ENCODE results near the gene PDSS1. TPM values are rescaled to one million over a fixed set of nuclear protein-coding genes. Genes with fewer than 3 reads are reported as not detected.

PDSS1 gene
- total and polyA plus RNA-seq, 2 of the 4 experiments (the other 2 are of a cell fraction) = 9.7 to 13.2 TPM

DNA sequence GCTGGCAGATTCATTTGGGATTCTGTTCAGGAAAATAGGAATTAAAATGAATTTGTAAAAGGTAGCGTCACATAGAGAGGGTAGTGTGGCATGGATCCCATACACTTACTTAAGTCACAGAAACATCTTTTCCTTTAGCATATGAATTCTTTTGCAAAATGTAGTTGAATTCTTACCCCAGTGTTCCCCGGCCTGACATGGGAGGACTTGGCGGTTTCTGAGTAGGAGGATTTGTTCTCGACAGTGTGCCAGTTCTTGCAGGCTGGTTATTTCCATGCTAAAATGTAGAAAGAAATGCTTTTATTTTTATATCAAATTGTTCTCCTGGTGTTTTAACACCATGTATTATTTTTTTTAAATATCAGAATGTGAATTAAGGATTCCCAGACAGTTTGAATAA, 72.6 kb downstream of the PDSS1 start:
- no peak for ATAC-seq (ENCODE audit: low read depth)
- no peak overlapping the region for H2AFZ ChIP-seq (replicated peaks; ENCODE audit: low read length, poor library complexity)
- no peak overlapping the region for H3K18ac ChIP-seq (ENCODE audit: low read depth, low read length)
- no TSS peak for BruUV-seq (replicated peaks)
- H2BK20ac ChIP-seq (ENCODE audit: low read depth, low read length) = no peak overlapping the region
- no peak overlapping the region for H2BK5ac ChIP-seq (ENCODE audit: low read depth, low read length, poor library complexity, severe bottlenecking)
- TF ChIP-seq RAD21 (IDR thresholded peaks at IDR 0.05; ENCODE audit: low read length) (no peak), MAFK (IDR thresholded peaks at IDR 0.05; ENCODE audit: low read depth, low read length) (no peak), FOS (IDR thresholded peaks at IDR 0.05; ENCODE audit: low read depth, low read length) (no peak), SMC3 (IDR thresholded peaks at IDR 0.05; ENCODE audit: low read depth, low read length) (no peak), NFE2L2 (IDR thresholded peaks at IDR 0.05; ENCODE audit: low read depth, low read length) (no peak), BHLHE40 (IDR thresholded peaks at IDR 0.05; ENCODE audit: low read depth, low read length) (no peak), RCOR1 (IDR thresholded peaks at IDR 0.05; ENCODE audit: insufficient replicate concordance, low read length) (no peak), CEBPB (IDR thresholded peaks at IDR 0.05; ENCODE audit: low read depth, low read length) (no peak), MXI1 (IDR thresholded peaks at IDR 0.05; ENCODE audit: borderline replicate concordance, low read depth, low read length) (no peak), POLR2A (IDR thresholded peaks at IDR 0.05; ENCODE audit: low read depth, low read length) (no peak), RFX5 (IDR thresholded peaks at IDR 0.05; ENCODE audit: low read depth, low read length) (no peak), MAZ (IDR thresholded peaks at IDR 0.05; ENCODE audit: borderline replicate concordance, low read depth, low read length) (no peak), CHD1 (IDR thresholded peaks at IDR 0.05; ENCODE audit: low read depth, low read length) (no peak)
- TF ChIP-seq, protein P1, sequence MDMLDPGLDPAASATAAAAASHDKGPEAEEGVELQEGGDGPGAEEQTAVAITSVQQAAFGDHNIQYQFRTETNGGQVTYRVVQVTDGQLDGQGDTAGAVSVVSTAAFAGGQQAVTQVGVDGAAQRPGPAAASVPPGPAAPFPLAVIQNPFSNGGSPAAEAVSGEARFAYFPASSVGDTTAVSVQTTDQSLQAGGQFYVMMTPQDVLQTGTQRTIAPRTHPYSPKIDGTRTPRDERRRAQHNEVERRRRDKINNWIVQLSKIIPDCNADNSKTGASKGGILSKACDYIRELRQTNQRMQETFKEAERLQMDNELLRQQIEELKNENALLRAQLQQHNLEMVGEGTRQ (IDR thresholded peaks at IDR 0.05; ENCODE audit: low read depth, low read length) = no peak
- TF ChIP-seq, protein P2, sequence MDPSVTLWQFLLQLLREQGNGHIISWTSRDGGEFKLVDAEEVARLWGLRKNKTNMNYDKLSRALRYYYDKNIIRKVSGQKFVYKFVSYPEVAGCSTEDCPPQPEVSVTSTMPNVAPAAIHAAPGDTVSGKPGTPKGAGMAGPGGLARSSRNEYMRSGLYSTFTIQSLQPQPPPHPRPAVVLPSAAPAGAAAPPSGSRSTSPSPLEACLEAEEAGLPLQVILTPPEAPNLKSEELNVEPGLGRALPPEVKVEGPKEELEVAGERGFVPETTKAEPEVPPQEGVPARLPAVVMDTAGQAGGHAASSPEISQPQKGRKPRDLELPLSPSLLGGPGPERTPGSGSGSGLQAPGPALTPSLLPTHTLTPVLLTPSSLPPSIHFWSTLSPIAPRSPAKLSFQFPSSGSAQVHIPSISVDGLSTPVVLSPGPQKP (IDR thresholded peaks at IDR 0.05; ENCODE audit: borderline replicate concordance, low read depth, low read length) = no peak
- TF ChIP-seq, protein P3, sequence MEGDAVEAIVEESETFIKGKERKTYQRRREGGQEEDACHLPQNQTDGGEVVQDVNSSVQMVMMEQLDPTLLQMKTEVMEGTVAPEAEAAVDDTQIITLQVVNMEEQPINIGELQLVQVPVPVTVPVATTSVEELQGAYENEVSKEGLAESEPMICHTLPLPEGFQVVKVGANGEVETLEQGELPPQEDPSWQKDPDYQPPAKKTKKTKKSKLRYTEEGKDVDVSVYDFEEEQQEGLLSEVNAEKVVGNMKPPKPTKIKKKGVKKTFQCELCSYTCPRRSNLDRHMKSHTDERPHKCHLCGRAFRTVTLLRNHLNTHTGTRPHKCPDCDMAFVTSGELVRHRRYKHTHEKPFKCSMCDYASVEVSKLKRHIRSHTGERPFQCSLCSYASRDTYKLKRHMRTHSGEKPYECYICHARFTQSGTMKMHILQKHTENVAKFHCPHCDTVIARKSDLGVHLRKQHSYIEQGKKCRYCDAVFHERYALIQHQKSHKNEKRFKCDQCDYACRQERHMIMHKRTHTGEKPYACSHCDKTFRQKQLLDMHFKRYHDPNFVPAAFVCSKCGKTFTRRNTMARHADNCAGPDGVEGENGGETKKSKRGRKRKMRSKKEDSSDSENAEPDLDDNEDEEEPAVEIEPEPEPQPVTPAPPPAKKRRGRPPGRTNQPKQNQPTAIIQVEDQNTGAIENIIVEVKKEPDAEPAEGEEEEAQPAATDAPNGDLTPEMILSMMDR (conservative IDR thresholded peaks at IDR 0.05; ENCODE audit: low read depth, low read length) = no peak
- H2AK5ac ChIP-seq (ENCODE audit: low read depth, low read length) = no peak overlapping the region
- no peak for DNase-seq
- no peak overlapping the region for H3K9ac ChIP-seq (ENCODE audit: low read depth, low read length)
- no peak overlapping the region for H3K4ac ChIP-seq (ENCODE audit: low read depth, low read length)
- H3K4me1 ChIP-seq (ENCODE audit: control insufficient read depth, insufficient read depth, low read length) = no peaks in the 10 kb centered on the region; the same call in 1 of the 2 replicates
- H2BK120ac ChIP-seq (ENCODE audit: low read depth, low read length) = no peak overlapping the region
- ChIA-PET POLR2A (ENCODE audit: unreplicated experiment) (no interaction called here), CTCF (no interaction called here)
- no peaks in the 10 kb centered on the region for H3K27me3 ChIP-seq (ENCODE audit: control insufficient read depth, insufficient read depth, low read length)
- peaks cover 7 to 30% of the 10 kb centered on the region in 2 experiments for H3K79me1 ChIP-seq (ENCODE audit: low read depth in 1 of 2, low read length in 2 of 2)
- H4K91ac ChIP-seq (ENCODE audit: insufficient read depth, low read depth, low read length) = no peak overlapping the region
- intact Hi-C loops (cut with micrococcal nuclease) = loop anchor here (5.0 kb wide), 1 partner anchor 37 kb away; no protein-coding TSS in a partner anchor
- H3K9me1 ChIP-seq (ENCODE audit: insufficient read depth, low read length) = no peaks in the 10 kb centered on the region
- no peaks in the 10 kb centered on the region; the same call in none of the 2 replicates for H4K20me1 ChIP-seq (ENCODE audit: insufficient read depth, low read length)
- no peak overlapping the region for H3K56ac ChIP-seq (ENCODE audit: extremely low read depth, insufficient read depth, low read length)
- dilution Hi-C loops (cut with HindIII; ENCODE audit: low sequenced_read_pairs, unreplicated experiment) = no loop called here
- no peak overlapping the region for H4K5ac ChIP-seq (ENCODE audit: low read depth, low read length)
- H3K9me3 ChIP-seq (ENCODE audit: control insufficient read depth, insufficient read depth, low read length) = no peaks in the 10 kb centered on the region
- peaks cover 5% of the 10 kb centered on the region; the same call in 1 of the 2 replicates for H3K36me3 ChIP-seq (ENCODE audit: control insufficient read depth, insufficient read depth, low read length)
- H3K27ac ChIP-seq (ENCODE audit: insufficient read depth, low read length) = no peak overlapping the region
- no peak overlapping the region for H2AK9ac ChIP-seq (replicated peaks; ENCODE audit: low read depth, low read length, poor library complexity)
- no peak overlapping the region for H2BK15ac ChIP-seq (ENCODE audit: low read depth, low read length)
- WGBS, 2 experiments (ENCODE audit: extremely low coverage in 2 of 2, insufficient read length in 1 of 2) = no CpG with 5 or more reads among the region's 4 CpGs
- in situ Hi-C loops (cut with MboI; ENCODE audit: low sequenced_read_pairs) = no loop called here
- no peak overlapping the region for H3K23ac ChIP-seq (ENCODE audit: low read depth, low read length)
- H3K14ac ChIP-seq (replicated peaks; ENCODE audit: low read depth, low read length) = no peak overlapping the region
- H3K4me2 ChIP-seq (ENCODE audit: low read depth, low read length) = no peak overlapping the region
- H3K4me3 ChIP-seq (ENCODE audit: insufficient read depth, low read depth, low read length) = no peak overlapping the region
- no peak overlapping the region for H4K8ac ChIP-seq (ENCODE audit: low read depth in 2 of 2, low read length in 2 of 2)
